ENCODE results near the gene ACTN1. TPM values are rescaled to one million over a fixed set of nuclear protein-coding genes. Genes with fewer than 3 reads are reported as not detected.

The ACTN1 gene
- total and polyA plus RNA-seq, 3 donors from 2014 or later: 51.0 to 82.3 (median 69.5) TPM

DNA sequence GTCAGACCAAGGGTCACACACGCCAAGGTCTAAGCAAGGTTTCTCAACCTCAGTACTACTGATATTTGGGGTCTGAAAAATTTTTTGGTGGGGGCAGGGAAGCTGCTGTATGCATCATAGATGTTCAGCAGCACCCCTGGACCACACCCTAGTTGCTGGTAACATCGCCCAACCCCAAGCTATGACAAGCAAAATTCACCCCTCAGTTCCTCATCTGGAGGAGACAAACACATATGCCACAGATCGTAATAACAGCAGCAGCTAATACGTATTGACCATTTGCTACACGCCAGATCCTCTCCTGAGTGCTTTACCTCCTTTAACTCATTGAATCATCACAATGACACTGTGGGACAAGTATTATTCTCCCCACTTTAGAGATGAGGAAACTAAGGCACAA lies 46.4 kb downstream of the ACTN1 start:
- DNase-seq: no peak
- WGBS, 2 donors: 89% methylated on average over 5 of the region's 5 CpGs
- peaks cover 23% of the 10 kb centered on the region for H3K4me1 ChIP-seq
- TF ChIP-seq POLR2A (IDR thresholded peaks at IDR 0.05) (no peak), CTCF (IDR thresholded peaks at IDR 0.05) (no peak)
- intact Hi-C loops (cut with DNase I; ENCODE audit: low total_unique reads): no loop called here
- no peaks in the 10 kb centered on the region for H3K9me3 ChIP-seq
- H3K27ac ChIP-seq: no peak overlapping the region
- H3K4me3 ChIP-seq: no peak overlapping the region
- H3K36me3 ChIP-seq (ENCODE audit: low read depth, missing control alignments): no peaks in the 10 kb centered on the region
- no peaks in the 10 kb centered on the region for H3K27me3 ChIP-seq

DNA sequence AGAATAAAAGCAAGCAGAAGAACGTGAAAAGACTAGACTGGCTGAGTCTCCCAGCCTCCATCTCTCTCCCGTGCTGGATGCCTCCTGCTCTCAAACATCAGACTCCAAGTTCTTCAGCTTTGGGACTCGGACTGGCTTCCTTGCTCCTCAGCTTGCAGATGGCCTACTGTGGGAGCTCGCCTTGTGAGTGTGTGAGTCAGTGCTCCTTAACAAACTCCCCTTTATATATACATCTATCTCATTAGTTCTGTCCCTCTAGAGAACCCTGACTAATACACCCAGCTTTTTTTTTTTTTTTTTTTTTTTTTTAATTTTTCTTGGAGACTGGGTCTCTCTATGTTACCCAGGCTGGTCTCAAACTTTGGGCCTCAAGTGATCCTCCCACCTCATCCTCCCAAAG lies 46.9 kb downstream of the ACTN1 start:
- TF ChIP-seq CTCF (IDR thresholded peaks at IDR 0.05): no peak
- no peak for TF ChIP-seq POLR2A (IDR thresholded peaks at IDR 0.05)
- Histone ChIP-seq H3K9me3 (no peaks in the 10 kb centered on the region), H3K4me3 (no peak overlapping the region), H3K36me3 (ENCODE audit: low read depth, missing control alignments) (no peaks in the 10 kb centered on the region), H3K27ac (no peak overlapping the region), H3K27me3 (no peaks in the 10 kb centered on the region), H3K4me1 (peaks cover 18% of the 10 kb centered on the region)
- intact Hi-C loops (cut with DNase I; ENCODE audit: low total_unique reads): no loop called here
- WGBS, 2 donors: 76 to 81% methylated on average over 4 of the region's 4 CpGs
- no peak for DNase-seq

DNA sequence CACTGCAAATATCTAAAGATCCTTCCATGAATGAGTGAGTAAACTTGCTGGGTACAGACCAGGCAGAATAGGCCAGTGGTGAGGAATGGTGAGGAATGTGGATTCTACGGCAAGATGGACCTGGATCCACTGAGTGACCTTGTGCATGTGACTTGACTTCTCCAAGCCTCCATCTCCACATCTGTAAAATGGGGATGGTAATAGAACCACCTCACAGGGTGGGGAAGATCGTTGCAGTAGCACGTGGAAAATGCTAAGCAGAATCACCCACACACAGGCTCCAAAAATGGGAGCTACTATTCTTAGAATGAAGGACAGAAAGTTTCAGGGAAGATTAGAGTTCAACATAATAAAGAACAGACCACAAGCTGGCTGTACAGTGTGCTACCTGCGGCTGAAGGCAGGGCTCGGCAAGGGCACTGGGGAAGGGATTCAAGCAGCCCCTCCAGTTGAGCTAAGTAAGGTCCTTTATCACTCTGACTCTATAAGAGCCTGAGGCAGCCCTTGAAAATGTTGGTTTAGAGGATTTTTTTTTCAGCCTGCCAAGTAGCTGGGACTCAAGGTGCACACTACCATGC lies 47.5 kb downstream of the ACTN1 start:
- DNase-seq: no peak
- 75 to 77% methylated on average over 5 of the region's 5 CpGs for WGBS, 2 donors
- H3K4me1 ChIP-seq: peaks cover 14% of the 10 kb centered on the region
- H3K27ac ChIP-seq: no peak overlapping the region
- TF ChIP-seq CTCF (IDR thresholded peaks at IDR 0.05) (no peak), POLR2A (IDR thresholded peaks at IDR 0.05) (no peak)
- H3K27me3 ChIP-seq: no peaks in the 10 kb centered on the region
- intact Hi-C loops (cut with DNase I; ENCODE audit: low total_unique reads): no loop called here
- no peak overlapping the region for H3K4me3 ChIP-seq
- no peaks in the 10 kb centered on the region for H3K9me3 ChIP-seq
- H3K36me3 ChIP-seq (ENCODE audit: low read depth, missing control alignments): no peaks in the 10 kb centered on the region

- Histone ChIP-seq H3K27ac (no peak overlapping the region), H3K4me1 (peaks cover 9% of the 10 kb centered on the region)
- 84 to 92% methylated on average over 3 of the region's 3 CpGs for WGBS, 2 donors
Observed at GRCh38 chr14:68931063-68931462, 48.0 kb downstream of the ACTN1 start.

More at GRCh38 chr14:68931063-68931462, 48.0 kb downstream of the ACTN1 start:
- no peak for TF ChIP-seq CTCF (IDR thresholded peaks at IDR 0.05)
- no peak for TF ChIP-seq POLR2A (IDR thresholded peaks at IDR 0.05)
- intact Hi-C loops (cut with DNase I; ENCODE audit: low total_unique reads): no loop called here
- H3K27me3 ChIP-seq: no peaks in the 10 kb centered on the region
- no peak for DNase-seq
- H3K36me3 ChIP-seq (ENCODE audit: low read depth, missing control alignments): no peaks in the 10 kb centered on the region
- no peaks in the 10 kb centered on the region for H3K9me3 ChIP-seq
- H3K4me3 ChIP-seq: no peak overlapping the region
